ENCODE results near the gene MVK.
A peak's percentile ranks its signal among the peaks of the same experiment; 100 is the strongest.
"Not testable (repeated sequence)": the region's sequence is repeated elsewhere in the genome, so short reads cannot be mapped to it uniquely, and the experiment has no call there.

Gene MVK

GRCh38 chr12:109588461-109589239 lies 15.1 kb downstream of the MVK start:
- DNase-seq (ENCODE audit: low read depth in 1 of 2, low spot score in 1 of 2), result no peak

- DNase-seq (ENCODE audit: low read depth in 1 of 2, low spot score in 1 of 2), result no peak
Observed at GRCh38 chr12:109589240-109589590, 15.6 kb downstream of the MVK start.

GRCh38 chr12:109589691-109590245 lies 16.2 kb downstream of the MVK start:
- DNase-seq (ENCODE audit: low read depth in 1 of 2, low spot score in 1 of 2), result no peak

GRCh38 chr12:109590566-109590965 lies 17.0 kb downstream of the MVK start:
- DNase-seq (ENCODE audit: low read depth in 1 of 2, low spot score in 1 of 2), result no peak

- no peak for DNase-seq (ENCODE audit: low read depth in 1 of 2, low spot score in 1 of 2)
Observed at GRCh38 chr12:109591041-109591440, 17.4 kb downstream of the MVK start.

- no peak for DNase-seq (ENCODE audit: low read depth in 1 of 2, low spot score in 1 of 2)
Observed at GRCh38 chr12:109592195-109592904, 18.8 kb downstream of the MVK start.

GRCh38 chr12:109592905-109593272 lies 19.3 kb downstream of the MVK start:
- no peak for DNase-seq (ENCODE audit: low read depth in 1 of 2, low spot score in 1 of 2)

GRCh38 chr12:109594556-109595317 lies 21.1 kb downstream of the MVK start:
- no peak for DNase-seq (ENCODE audit: low read depth in 1 of 2, low spot score in 1 of 2)

- no peak for DNase-seq (ENCODE audit: low read depth in 1 of 2, low spot score in 1 of 2)
Observed at GRCh38 chr12:109595321-109595902, 21.8 kb downstream of the MVK start.

GRCh38 chr12:109596418-109597244 lies 23.0 kb downstream of the MVK start:
- no peak for DNase-seq (ENCODE audit: low read depth in 1 of 2, low spot score in 1 of 2)

GRCh38 chr12:109597414-109597794 lies 23.8 kb downstream of the MVK start:
- DNase-seq (ENCODE audit: low read depth in 1 of 2, low spot score in 1 of 2), result no peak

- peak; percentile 25 to 32 for DNase-seq (ENCODE audit: low read depth in 1 of 2, low spot score in 1 of 2)
Observed at GRCh38 chr12:109597795-109598427, 24.3 kb downstream of the MVK start.

- no peak for DNase-seq (ENCODE audit: low read depth in 1 of 2, low spot score in 1 of 2)
Observed at GRCh38 chr12:109598428-109598854, 24.8 kb downstream of the MVK start.

- DNase-seq (ENCODE audit: low read depth in 1 of 2, low spot score in 1 of 2), result no peak
Observed at GRCh38 chr12:109599087-109599486, 25.5 kb downstream of the MVK start.

GRCh38 chr12:109600481-109600880 lies 26.9 kb downstream of the MVK start:
- no peak for DNase-seq (ENCODE audit: low read depth in 1 of 2, low spot score in 1 of 2)

- DNase-seq (ENCODE audit: low read depth in 1 of 2, low spot score in 1 of 2), result no peak
Observed at GRCh38 chr12:109600995-109601394, 27.4 kb downstream of the MVK start.

- no peak for DNase-seq (ENCODE audit: low read depth in 1 of 2, low spot score in 1 of 2)
Observed at GRCh38 chr12:109601557-109601956, 28.0 kb downstream of the MVK start.

GRCh38 chr12:109602132-109602531 lies 28.5 kb downstream of the MVK start:
- DNase-seq (ENCODE audit: low read depth in 1 of 2, low spot score in 1 of 2), result not testable (repeated sequence)

GRCh38 chr12:109604132-109604585 lies 30.6 kb downstream of the MVK start:
- no peak for DNase-seq (ENCODE audit: low read depth in 1 of 2, low spot score in 1 of 2)

GRCh38 chr12:109605016-109605415 lies 31.4 kb downstream of the MVK start:
- no peak for DNase-seq (ENCODE audit: low read depth in 1 of 2, low spot score in 1 of 2)
